ENCODE results near the gene MMP13. TPM values are rescaled to one million over a fixed set of nuclear protein-coding genes. Genes with fewer than 3 reads are reported as not detected.
"Not testable (repeated sequence)": the region's sequence is repeated elsewhere in the genome, so short reads cannot be mapped to it uniquely, and the experiment has no call there.

MMP13 gene
- polyA plus RNA-seq (2013, experiment 1 of 2): not detected
- polyA plus RNA-seq (2013, experiment 2 of 2): not detected

GRCh38 chr11:102955624-102956023 is at the start of gene MMP13:
Gene MMP13 (minus strand): TSS chr11:102955732. CDS start chr11:102955705, 27 bp downstream.
- Histone ChIP-seq H3K4me3 (ENCODE audit: low read length) (no peak within 1 kb of the TSS), H3K4me1 (ENCODE audit: insufficient read depth, low read length) (no peaks in the 10 kb centered on the region), H3K36me3 (ENCODE audit: insufficient read depth, low read length) (no peaks in the 10 kb centered on the region), H3K9ac (ENCODE audit: low read depth, low read length) (no peak within 1 kb of the TSS), H3K9me3 (ENCODE audit: insufficient read depth, low read depth, low read length) (no peaks in the 10 kb centered on the region), H3K27me3 (ENCODE audit: insufficient read depth, low read length) (no peaks in the 10 kb centered on the region), H3K27ac (ENCODE audit: low read depth, low read length) (no peak within 1 kb of the TSS)
- WGBS: 89% methylated on average over 6 of the region's 6 CpGs

GRCh38 chr11:103004234-103004633 is 48.7 kb upstream of the MMP13 start:
- H3K27me3 ChIP-seq (ENCODE audit: insufficient read depth, low read length); H3K4me1 ChIP-seq (ENCODE audit: insufficient read depth, low read length); H3K27ac ChIP-seq (ENCODE audit: low read depth, low read length); H3K4me3 ChIP-seq (ENCODE audit: low read length); H3K9ac ChIP-seq (ENCODE audit: low read depth, low read length); H3K9me3 ChIP-seq (ENCODE audit: insufficient read depth, low read depth, low read length); H3K36me3 ChIP-seq (ENCODE audit: insufficient read depth, low read length): not testable (repeated sequence)
- 90% methylated on average over 5 of the region's 5 CpGs for WGBS

GRCh38 chr11:102994105-102994504 is 38.6 kb upstream of the MMP13 start:
- Histone ChIP-seq H3K9ac (ENCODE audit: low read depth, low read length) (no peak overlapping the region), H3K27ac (ENCODE audit: low read depth, low read length) (no peak overlapping the region), H3K9me3 (ENCODE audit: insufficient read depth, low read depth, low read length) (no peaks in the 10 kb centered on the region), H3K36me3 (ENCODE audit: insufficient read depth, low read length) (no peaks in the 10 kb centered on the region), H3K4me1 (ENCODE audit: insufficient read depth, low read length) (peaks cover 13% of the 10 kb centered on the region), H3K4me3 (ENCODE audit: low read length) (no peak overlapping the region), H3K27me3 (ENCODE audit: insufficient read depth, low read length) (no peaks in the 10 kb centered on the region)
- 89% methylated on average over 1 of the region's 1 CpG for WGBS

- no peaks in the 10 kb centered on the region for H3K27me3 ChIP-seq (ENCODE audit: insufficient read depth, low read length)
- H3K9ac ChIP-seq (ENCODE audit: low read depth, low read length): no peak overlapping the region
- no peaks in the 10 kb centered on the region for H3K9me3 ChIP-seq (ENCODE audit: insufficient read depth, low read depth, low read length)
- peaks cover 9% of the 10 kb centered on the region for H3K4me1 ChIP-seq (ENCODE audit: insufficient read depth, low read length)
- no peaks in the 10 kb centered on the region for H3K36me3 ChIP-seq (ENCODE audit: insufficient read depth, low read length)
- no peak overlapping the region for H3K4me3 ChIP-seq (ENCODE audit: low read length)
- no peak overlapping the region for H3K27ac ChIP-seq (ENCODE audit: low read depth, low read length)
- WGBS: 98% methylated on average over 2 of the region's 3 CpGs
Measured at GRCh38 chr11:102991776-102992175, 36.2 kb upstream of the MMP13 start.

- Histone ChIP-seq H3K4me1 (ENCODE audit: insufficient read depth, low read length) (no peaks in the 10 kb centered on the region), H3K9ac (ENCODE audit: low read depth, low read length) (no peak overlapping the region), H3K27ac (ENCODE audit: low read depth, low read length) (no peak overlapping the region), H3K9me3 (ENCODE audit: insufficient read depth, low read depth, low read length) (no peaks in the 10 kb centered on the region), H3K36me3 (ENCODE audit: insufficient read depth, low read length) (no peaks in the 10 kb centered on the region), H3K27me3 (ENCODE audit: insufficient read depth, low read length) (no peaks in the 10 kb centered on the region), H3K4me3 (ENCODE audit: low read length) (no peak overlapping the region)
- 91% methylated on average over 3 of the region's 3 CpGs for WGBS
Measured at GRCh38 chr11:102990145-102990544, 34.6 kb upstream of the MMP13 start.

GRCh38 chr11:102989379-102990047 is 34.0 kb upstream of the MMP13 start:
- H3K27ac ChIP-seq (ENCODE audit: low read depth, low read length): no peak overlapping the region
- no peaks in the 10 kb centered on the region for H3K9me3 ChIP-seq (ENCODE audit: insufficient read depth, low read depth, low read length)
- no peak overlapping the region for H3K9ac ChIP-seq (ENCODE audit: low read depth, low read length)
- H3K4me1 ChIP-seq (ENCODE audit: insufficient read depth, low read length): no peaks in the 10 kb centered on the region
- no peaks in the 10 kb centered on the region for H3K36me3 ChIP-seq (ENCODE audit: insufficient read depth, low read length)
- no peaks in the 10 kb centered on the region for H3K27me3 ChIP-seq (ENCODE audit: insufficient read depth, low read length)
- WGBS: 81% methylated on average over 5 of the region's 5 CpGs
- no peak overlapping the region for H3K4me3 ChIP-seq (ENCODE audit: low read length)

GRCh38 chr11:102986815-102987214 is 31.3 kb upstream of the MMP13 start:
- Histone ChIP-seq H3K27ac (ENCODE audit: low read depth, low read length) (no peak overlapping the region), H3K9me3 (ENCODE audit: insufficient read depth, low read depth, low read length) (no peaks in the 10 kb centered on the region), H3K36me3 (ENCODE audit: insufficient read depth, low read length) (no peaks in the 10 kb centered on the region), H3K4me3 (ENCODE audit: low read length) (no peak overlapping the region), H3K4me1 (ENCODE audit: insufficient read depth, low read length) (peaks cover 3% of the 10 kb centered on the region; the same call in 1 of the 2 replicates), H3K9ac (ENCODE audit: low read depth, low read length) (no peak overlapping the region), H3K27me3 (ENCODE audit: insufficient read depth, low read length) (peaks cover 7% of the 10 kb centered on the region; the same call in 1 of the 2 replicates)
- 93% methylated on average over 2 of the region's 2 CpGs for WGBS

GRCh38 chr11:102985850-102986249 is 30.3 kb upstream of the MMP13 start:
- Histone ChIP-seq H3K36me3 (ENCODE audit: insufficient read depth, low read length) (no peaks in the 10 kb centered on the region), H3K9me3 (ENCODE audit: insufficient read depth, low read depth, low read length) (no peaks in the 10 kb centered on the region), H3K4me3 (ENCODE audit: low read length) (no peak overlapping the region), H3K27me3 (ENCODE audit: insufficient read depth, low read length) (peaks cover 7% of the 10 kb centered on the region; the same call in 1 of the 2 replicates), H3K9ac (ENCODE audit: low read depth, low read length) (no peak overlapping the region), H3K4me1 (ENCODE audit: insufficient read depth, low read length) (peaks cover 9% of the 10 kb centered on the region), H3K27ac (ENCODE audit: low read depth, low read length) (no peak overlapping the region)
- WGBS: 92% methylated on average over 1 of the region's 1 CpG

GRCh38 chr11:102983486-102983885 is 28.0 kb upstream of the MMP13 start:
- Histone ChIP-seq H3K4me3 (ENCODE audit: low read length) (no peak overlapping the region), H3K9ac (ENCODE audit: low read depth, low read length) (no peak overlapping the region), H3K27ac (ENCODE audit: low read depth, low read length) (no peak overlapping the region), H3K27me3 (ENCODE audit: insufficient read depth, low read length) (peaks cover 7% of the 10 kb centered on the region; the same call in 1 of the 2 replicates), H3K36me3 (ENCODE audit: insufficient read depth, low read length) (no peaks in the 10 kb centered on the region), H3K4me1 (ENCODE audit: insufficient read depth, low read length) (peaks cover 9% of the 10 kb centered on the region), H3K9me3 (ENCODE audit: insufficient read depth, low read depth, low read length) (no peaks in the 10 kb centered on the region)
- 91% methylated on average over 2 of the region's 2 CpGs for WGBS

- Histone ChIP-seq H3K9ac (ENCODE audit: low read depth, low read length) (no peak overlapping the region), H3K4me3 (ENCODE audit: low read length) (no peak overlapping the region), H3K27me3 (ENCODE audit: insufficient read depth, low read length) (peaks cover 7% of the 10 kb centered on the region; the same call in 1 of the 2 replicates), H3K36me3 (ENCODE audit: insufficient read depth, low read length) (no peaks in the 10 kb centered on the region), H3K27ac (ENCODE audit: low read depth, low read length) (no peak overlapping the region; the same call in 1 of the 2 replicates), H3K9me3 (ENCODE audit: insufficient read depth, low read depth, low read length) (no peaks in the 10 kb centered on the region), H3K4me1 (ENCODE audit: insufficient read depth, low read length) (peaks cover 9% of the 10 kb centered on the region)
Measured at GRCh38 chr11:102981324-102981910, 25.9 kb upstream of the MMP13 start.

GRCh38 chr11:102974552-102975280 is 19.2 kb upstream of the MMP13 start:
- WGBS: 83% methylated on average over 1 of the region's 5 CpGs
- no peak overlapping the region for H3K9ac ChIP-seq (ENCODE audit: low read depth, low read length)
- H3K27me3 ChIP-seq (ENCODE audit: insufficient read depth, low read length): no peaks in the 10 kb centered on the region
- H3K4me1 ChIP-seq (ENCODE audit: insufficient read depth, low read length): peaks cover 4% of the 10 kb centered on the region; the same call in 1 of the 2 replicates
- H3K27ac ChIP-seq (ENCODE audit: low read depth, low read length): no peak overlapping the region
- H3K4me3 ChIP-seq (ENCODE audit: low read length): no peak overlapping the region
- no peaks in the 10 kb centered on the region for H3K9me3 ChIP-seq (ENCODE audit: insufficient read depth, low read depth, low read length)
- H3K36me3 ChIP-seq (ENCODE audit: insufficient read depth, low read length): no peaks in the 10 kb centered on the region
